ENCODE results near the gene FBXO15.

Gene FBXO15

GRCh38 chr18:74063557-74063956 lies 84.1 kb downstream of the FBXO15 start:
- no peak for TF ChIP-seq CTCF (IDR thresholded peaks at IDR 0.05)
- Histone ChIP-seq H3K27me3 (peaks cover 11% of the 10 kb centered on the region), H3K4me1 (ENCODE audit: control insufficient read depth in 1 of 2, insufficient read depth in 1 of 2, low read depth in 1 of 2, low read length in 1 of 2) (no peaks in the 10 kb centered on the region), H3K27ac (no peak overlapping the region), H3K9me3 (no peaks in the 10 kb centered on the region), H3K36me3 (no peaks in the 10 kb centered on the region), H3K4me3 (ENCODE audit: low read depth in 1 of 2, low read length in 1 of 2) (no peak overlapping the region)

- Histone ChIP-seq H3K9me3 (no peaks in the 10 kb centered on the region), H3K27me3 (peaks cover 11% of the 10 kb centered on the region), H3K27ac (no peak overlapping the region), H3K4me3 (ENCODE audit: low read depth in 1 of 2, low read length in 1 of 2) (no peak overlapping the region), H3K36me3 (no peaks in the 10 kb centered on the region), H3K4me1 (ENCODE audit: control insufficient read depth in 1 of 2, insufficient read depth in 1 of 2, low read depth in 1 of 2, low read length in 1 of 2) (no peaks in the 10 kb centered on the region)
- no peak for TF ChIP-seq CTCF (IDR thresholded peaks at IDR 0.05)
Measured at GRCh38 chr18:74063023-74063422, 84.6 kb downstream of the FBXO15 start.

- no peaks in the 10 kb centered on the region for H3K4me1 ChIP-seq (ENCODE audit: control insufficient read depth in 1 of 2, insufficient read depth in 1 of 2, low read depth in 1 of 2, low read length in 1 of 2)
- H3K9me3 ChIP-seq = no peaks in the 10 kb centered on the region
- no peaks in the 10 kb centered on the region for H3K36me3 ChIP-seq
- no peak overlapping the region for H3K4me3 ChIP-seq (ENCODE audit: low read depth in 1 of 2, low read length in 1 of 2)
- no peak overlapping the region for H3K27ac ChIP-seq
- peaks cover 11% of the 10 kb centered on the region for H3K27me3 ChIP-seq
- no peak for TF ChIP-seq CTCF (IDR thresholded peaks at IDR 0.05)
Measured at GRCh38 chr18:74062037-74062436, 85.6 kb downstream of the FBXO15 start.

GRCh38 chr18:74060579-74060978 lies 87.1 kb downstream of the FBXO15 start:
- TF ChIP-seq CTCF (IDR thresholded peaks at IDR 0.05) = no peak
- H3K27ac ChIP-seq = no peak overlapping the region
- H3K36me3 ChIP-seq = no peaks in the 10 kb centered on the region
- H3K9me3 ChIP-seq = no peaks in the 10 kb centered on the region
- H3K27me3 ChIP-seq = peaks cover 11% of the 10 kb centered on the region
- H3K4me3 ChIP-seq (ENCODE audit: low read depth in 1 of 2, low read length in 1 of 2) = no peak overlapping the region
- H3K4me1 ChIP-seq (ENCODE audit: control insufficient read depth in 1 of 2, insufficient read depth in 1 of 2, low read depth in 1 of 2, low read length in 1 of 2) = no peaks in the 10 kb centered on the region

- Histone ChIP-seq H3K27me3 (peaks cover 13% of the 10 kb centered on the region), H3K36me3 (no peaks in the 10 kb centered on the region), H3K27ac (no peak overlapping the region), H3K4me1 (ENCODE audit: control insufficient read depth in 1 of 2, insufficient read depth in 1 of 2, low read depth in 1 of 2, low read length in 1 of 2) (no peaks in the 10 kb centered on the region), H3K4me3 (ENCODE audit: low read depth in 1 of 2, low read length in 1 of 2) (no peak overlapping the region), H3K9me3 (no peaks in the 10 kb centered on the region)
- TF ChIP-seq CTCF (IDR thresholded peaks at IDR 0.05) = no peak
Measured at GRCh38 chr18:74050807-74051206, 96.8 kb downstream of the FBXO15 start.
